DLD1 (cell line): ENCODE data around the gene SNX32.
"Not testable (repeated sequence)": the region's sequence is repeated elsewhere in the genome, so short reads cannot be mapped to it uniquely, and the experiment has no call there.

Experiments used
- in situ Hi-C: cut with HindIII; loops from 2 replicates; pipeline ENCODE4 v1.10.0; 2017; ENCODE audit warnings: low sequenced_read_pairs

The SNX32 gene

DNA sequence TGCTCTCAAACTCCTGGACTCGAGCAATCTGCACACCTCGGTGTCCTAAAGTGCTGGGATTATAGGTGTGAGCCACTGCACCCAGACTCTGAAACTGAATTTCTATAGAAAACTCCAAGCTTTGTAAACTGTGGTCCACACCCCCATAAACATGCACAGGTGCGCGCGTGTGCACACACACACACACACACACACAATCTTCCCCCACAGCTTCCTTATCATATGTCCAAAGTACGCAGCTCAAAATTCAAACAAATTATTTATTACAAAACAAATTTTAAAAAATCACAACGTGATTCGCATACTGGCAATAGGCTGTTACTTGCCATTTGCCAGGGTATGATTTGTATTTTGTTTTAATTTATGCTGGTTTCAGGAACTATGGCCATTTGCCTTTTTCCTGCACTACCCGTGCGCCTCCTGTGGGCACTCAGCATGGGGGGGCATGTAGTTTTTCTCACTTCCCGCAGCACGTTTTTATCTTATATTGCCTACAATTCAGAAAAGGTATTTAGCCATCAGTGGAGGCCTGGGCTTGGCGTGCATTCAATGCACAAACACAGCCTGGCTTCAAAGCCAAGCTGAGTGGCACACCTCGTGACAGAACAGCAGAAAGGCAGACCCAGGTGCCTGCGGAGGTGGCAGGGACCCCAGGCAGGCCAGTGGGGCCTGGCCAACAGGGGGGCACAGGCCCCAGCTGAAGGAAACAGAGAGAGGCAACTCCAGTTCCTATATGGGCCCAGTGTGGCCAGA, 10.8 kb upstream of the SNX32 start:
- in situ Hi-C loops: no loop called here

DNA sequence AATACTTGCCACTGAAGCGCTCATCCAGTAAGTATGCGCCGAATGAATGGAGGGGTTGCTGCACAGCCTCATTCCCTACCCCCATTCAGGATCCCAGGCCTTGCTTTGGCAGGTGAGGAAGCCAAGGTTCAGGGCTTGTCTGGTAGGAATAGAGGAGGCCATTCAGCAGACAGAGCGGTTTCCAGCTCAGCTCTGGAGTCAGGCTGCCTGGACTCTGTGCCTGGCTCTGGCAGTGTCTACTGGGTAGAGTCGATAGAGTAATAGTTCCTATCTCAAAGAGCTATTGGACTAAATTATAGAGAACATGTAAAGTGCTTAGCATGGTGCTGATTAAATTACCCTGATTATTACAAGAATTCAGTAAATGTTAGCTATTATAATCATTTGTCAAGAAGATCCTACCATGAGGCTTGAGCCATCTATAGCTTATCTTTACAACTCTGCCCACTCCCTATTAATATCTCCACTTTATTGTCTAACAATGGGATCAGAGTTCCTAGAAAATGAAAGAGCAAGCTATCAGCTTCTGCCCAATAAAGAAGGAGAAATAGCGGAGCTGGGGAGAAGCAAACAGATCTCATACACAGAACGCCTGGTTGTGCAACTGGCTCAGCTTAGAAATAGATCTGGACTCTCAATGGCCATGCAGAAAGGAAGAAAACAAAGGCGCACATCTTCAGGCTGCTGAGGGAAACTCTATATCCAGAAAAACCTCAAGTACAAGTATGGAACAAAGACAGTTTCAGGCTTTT, 6.6 kb upstream of the SNX32 start:
- in situ Hi-C loops: no loop called here

DNA sequence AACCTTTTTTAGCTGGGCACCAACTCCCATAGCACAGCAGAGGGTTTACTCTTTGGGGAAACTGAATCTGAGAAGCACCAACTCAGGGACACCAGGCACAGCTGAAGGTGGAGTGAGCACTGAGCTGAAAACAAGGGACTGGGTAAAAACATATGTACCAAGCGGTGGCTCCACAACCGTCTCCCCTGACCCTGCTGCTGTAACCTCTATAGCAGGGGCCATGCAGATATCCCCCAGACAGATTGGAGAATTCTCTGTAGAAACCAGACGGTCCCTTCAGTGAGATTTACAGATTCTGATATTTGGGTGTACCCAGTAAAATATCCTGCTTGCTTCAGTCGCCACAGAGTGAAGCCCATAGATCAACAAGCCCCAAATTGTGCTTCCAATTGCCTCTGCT, 4.3 kb upstream of the SNX32 start:
- in situ Hi-C loops: no loop called here

DNA sequence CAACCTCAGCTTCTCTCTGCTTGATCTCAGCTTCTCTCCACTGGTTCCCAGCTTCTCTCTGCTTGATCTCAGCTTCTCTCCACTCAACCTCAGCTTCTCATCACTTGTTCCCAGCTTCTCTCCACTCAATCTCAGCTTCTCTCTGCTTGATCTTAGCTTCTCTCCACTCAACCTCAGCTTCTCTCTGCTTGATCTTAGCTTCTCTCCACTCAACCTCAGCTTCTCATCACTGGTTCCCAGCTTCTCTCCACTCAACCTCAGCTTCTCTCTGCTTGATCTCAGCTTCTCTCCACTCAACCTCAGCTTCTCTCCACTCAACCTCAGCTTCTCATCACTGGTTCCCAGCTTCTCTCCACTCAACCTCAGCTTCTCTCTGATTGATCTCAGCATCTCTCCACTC, 1.5 kb upstream of the SNX32 start:
- in situ Hi-C loops: not testable (repeated sequence)

DNA sequence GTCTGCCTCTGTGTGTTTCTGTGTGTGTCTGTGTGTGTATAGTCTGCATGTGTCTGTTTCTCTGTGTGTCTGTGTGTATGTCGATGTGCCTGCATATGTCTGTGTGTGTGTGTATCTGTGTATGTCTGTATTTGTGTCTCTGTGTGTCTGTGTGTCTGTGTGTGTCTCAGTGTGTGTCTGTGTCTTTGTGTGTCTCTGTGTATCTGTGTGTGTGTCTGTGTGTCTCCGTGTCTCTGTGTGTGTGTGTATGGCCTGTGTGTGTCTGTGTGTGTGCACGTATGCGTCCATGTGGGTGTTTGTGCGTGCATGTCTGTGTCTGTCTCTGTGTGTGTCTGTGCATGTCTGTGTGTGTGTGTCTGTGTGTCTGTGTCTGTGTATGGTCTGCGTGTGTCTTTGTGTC, 439 bp downstream of the SNX32 start:
- in situ Hi-C loops: no loop called here

DNA sequence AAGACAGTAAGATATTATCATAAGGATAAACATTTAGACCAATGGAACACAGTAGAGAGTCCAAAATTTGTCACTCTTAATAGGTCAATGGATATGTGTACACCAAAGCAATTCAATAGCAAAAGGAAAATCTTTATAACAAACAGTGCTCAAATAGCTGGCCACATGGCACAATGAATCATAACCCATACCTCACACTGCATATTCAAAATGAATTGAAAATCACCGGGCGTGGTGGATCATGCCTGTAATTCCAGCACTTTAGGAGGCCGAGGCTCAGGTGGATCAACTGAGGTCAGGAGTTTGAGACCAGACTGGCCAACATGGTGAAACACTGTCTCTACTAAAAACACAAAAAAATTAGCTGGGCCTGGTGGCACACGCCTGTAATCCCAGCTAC, 8.4 kb downstream of the SNX32 start:
- in situ Hi-C loops: no loop called here

DNA sequence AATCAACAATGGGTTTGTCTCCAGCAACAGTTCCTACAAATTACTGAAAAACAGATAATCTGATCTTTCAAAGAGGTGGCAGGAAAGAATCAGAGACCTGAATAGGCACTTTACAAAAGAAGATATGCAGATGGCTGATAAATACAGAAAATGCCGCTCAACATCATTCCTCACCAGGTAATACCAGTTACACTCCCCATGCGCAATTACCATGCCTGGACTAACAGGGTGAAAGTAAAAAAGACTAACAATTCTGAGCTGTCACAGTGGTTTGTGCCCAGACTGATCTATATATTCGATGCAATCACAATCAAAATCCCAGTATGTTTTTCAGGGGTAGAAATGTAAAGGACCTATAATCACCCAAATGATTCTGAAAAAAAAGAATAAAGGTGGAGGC, 10.0 kb downstream of the SNX32 start:
- in situ Hi-C loops: no loop called here

DNA sequence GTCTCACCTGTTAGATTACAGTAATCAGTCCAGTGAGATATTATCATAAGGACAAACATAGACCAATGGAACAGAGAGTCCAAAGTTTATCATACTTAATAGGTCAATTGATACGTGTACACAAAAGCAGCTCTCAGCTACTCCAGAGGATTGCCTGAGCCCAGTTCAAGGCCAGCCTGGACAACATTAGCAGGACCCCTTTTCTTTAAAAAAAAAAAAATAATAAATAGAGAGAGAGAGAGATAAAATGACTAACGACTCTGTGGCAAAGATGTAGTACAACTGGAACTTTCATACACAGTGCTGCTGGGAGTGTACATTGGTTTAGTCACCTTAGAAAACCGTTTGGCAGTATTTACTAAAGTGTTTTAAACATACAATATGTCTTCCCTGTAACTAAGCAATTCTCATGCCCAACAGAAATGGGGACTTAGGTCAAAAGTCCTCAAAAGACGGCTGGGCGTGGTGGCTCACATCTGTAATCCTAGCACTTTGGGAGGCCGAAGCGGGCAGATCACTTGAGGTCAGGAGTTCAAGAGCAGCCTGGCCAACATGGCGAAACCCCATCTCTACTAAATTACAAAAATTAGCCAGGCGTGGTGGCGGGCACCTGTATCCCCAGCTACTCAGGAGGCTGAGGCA, 10.6 kb downstream of the SNX32 start:
- in situ Hi-C loops: no loop called here

DNA sequence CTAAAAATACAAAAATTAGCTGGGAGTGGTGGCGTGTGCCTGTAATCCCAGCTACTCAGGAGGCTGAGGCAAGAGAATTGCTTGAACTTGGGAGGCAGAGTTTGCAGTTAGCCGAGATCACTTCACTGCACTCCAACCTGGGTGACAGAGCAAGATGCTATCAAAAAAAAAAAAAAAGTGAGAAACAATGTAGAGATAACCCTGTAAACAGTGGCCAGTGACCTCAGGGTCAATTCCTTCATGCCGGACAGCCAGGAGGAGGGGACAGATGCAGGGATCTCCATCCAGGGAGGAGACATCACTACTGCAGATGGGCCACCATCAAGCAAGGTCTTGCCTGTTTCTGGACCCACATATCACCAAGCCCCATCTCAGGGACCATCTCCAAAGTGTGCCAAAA, 14.0 kb downstream of the SNX32 start:
- in situ Hi-C loops: no loop called here

DNA sequence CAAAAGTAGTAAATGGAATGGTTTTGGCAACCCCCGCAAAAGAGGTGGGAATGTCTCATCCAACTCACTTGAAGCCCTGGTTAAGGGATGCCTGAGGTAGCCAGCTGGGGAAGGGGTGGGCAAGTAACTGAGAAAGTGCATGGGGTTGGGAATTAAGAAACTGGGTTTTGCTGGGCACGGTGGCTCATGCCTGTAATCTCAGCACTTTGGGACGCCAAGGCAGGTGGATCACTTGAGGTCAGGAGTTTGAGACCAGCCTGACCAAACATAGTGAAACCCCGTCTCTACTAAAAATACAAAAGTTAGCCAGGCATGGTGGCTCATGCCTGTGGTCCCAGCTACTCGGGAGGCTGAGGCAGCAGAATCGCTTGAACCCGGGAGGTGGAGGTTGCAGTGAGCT, 14.9 kb downstream of the SNX32 start:
- in situ Hi-C loops: not testable (repeated sequence)

DNA sequence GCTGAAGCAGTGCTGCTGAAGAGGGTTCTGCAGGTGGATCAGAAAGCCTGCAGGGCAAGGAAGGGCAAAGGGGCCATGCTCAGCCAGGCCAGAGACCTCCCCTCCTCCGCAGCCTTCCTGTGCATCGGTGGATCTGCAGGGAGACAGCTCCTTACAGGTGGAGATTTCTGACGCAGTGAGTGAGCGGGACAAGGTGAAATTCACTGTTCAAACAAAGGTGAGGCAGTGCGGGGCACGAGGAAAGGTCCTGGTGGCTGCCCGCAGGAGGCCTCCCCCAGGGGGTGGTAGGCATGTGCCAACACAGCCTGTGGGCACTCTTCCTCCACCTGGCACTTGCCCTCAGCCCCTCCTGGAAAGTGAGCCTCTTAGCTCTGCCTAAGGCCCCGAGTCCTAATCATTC, 15.6 kb downstream of the SNX32 start:
- in situ Hi-C loops: no loop called here

DNA sequence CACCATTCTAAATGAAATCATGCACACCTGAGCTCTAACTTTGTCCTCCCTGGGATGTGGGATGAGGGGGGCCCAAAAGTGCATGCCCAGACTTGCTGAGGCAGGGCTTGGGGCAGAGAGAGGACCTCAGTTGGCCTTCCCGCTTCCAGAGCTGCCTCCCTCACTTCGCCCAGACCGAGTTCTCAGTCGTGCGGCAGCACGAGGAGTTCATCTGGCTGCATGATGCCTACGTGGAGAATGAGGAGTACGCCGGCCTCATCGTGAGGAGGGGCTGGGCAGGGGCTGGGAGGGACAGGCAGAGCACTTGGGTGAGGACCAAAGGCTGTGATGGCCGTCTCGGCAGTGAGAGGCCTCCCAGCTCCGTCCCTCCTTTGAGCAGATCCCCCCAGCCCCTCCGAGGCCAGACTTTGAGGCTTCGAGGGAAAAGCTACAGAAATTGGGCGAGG, 16.0 kb downstream of the SNX32 start:
- in situ Hi-C loops: no loop called here

DNA sequence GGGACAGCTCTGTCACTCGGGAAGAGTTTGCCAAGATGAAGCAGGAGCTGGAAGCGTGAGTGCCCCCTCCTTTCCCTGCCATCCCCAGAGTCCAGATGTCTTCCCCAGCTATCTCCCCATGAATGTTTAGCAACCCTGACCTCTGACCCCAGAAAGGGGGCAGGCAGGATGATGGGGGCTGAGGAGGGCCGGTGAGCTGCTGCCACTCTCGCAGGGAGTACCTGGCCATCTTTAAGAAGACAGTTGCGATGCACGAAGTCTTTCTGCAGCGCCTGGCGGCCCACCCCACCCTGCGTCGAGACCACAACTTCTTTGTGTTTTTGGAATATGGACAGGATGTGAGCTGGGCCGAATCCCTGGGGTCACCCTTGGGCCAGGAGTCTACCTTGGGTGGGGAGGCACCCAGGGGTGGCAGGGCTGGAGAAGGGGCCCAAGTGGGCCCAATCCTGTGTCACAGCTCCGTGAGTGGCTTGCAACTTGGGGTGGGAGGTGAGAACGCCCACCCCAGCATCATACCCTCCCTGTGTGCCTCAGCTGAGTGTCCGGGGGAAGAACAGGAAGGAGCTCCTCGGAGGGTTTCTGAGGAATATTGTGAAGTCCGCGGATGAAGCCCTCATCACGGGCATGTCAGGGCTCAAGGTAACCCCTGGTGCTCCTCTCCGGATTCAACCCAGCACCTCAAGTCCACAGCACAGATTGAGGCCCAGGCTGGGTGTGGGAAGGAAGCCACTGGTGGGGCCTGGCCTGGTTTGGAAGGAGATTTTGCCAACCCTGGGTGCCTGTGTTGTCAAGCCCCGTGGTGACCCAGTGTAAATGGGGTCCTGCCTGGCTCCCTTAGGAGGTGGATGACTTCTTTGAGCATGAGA, 16.7 kb downstream of the SNX32 start:
- in situ Hi-C loops: no loop called here

DNA sequence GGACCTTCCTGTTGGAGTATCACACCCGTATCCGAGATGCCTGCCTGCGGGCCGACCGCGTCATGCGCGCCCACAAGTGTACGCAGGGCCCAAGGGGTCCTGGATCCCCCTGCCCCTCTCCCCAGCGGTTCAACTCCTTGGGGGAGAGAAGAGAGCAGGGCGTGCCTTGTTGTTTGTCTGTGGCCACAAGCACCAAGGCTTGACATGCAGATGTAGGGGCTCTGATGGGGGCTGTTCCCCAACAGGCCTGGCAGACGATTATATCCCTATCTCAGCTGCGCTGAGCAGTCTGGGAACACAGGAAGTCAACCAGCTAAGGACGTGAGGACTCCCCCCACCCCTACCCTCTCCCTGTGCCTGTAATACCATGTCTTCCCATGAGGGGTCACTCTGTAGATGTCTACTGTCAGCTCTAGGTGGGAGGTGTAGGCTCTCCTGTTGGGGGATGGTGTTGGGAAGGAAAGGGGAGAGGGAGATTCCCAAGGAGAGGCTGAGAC, 17.4 kb downstream of the SNX32 start:
- in situ Hi-C loops: no loop called here

DNA sequence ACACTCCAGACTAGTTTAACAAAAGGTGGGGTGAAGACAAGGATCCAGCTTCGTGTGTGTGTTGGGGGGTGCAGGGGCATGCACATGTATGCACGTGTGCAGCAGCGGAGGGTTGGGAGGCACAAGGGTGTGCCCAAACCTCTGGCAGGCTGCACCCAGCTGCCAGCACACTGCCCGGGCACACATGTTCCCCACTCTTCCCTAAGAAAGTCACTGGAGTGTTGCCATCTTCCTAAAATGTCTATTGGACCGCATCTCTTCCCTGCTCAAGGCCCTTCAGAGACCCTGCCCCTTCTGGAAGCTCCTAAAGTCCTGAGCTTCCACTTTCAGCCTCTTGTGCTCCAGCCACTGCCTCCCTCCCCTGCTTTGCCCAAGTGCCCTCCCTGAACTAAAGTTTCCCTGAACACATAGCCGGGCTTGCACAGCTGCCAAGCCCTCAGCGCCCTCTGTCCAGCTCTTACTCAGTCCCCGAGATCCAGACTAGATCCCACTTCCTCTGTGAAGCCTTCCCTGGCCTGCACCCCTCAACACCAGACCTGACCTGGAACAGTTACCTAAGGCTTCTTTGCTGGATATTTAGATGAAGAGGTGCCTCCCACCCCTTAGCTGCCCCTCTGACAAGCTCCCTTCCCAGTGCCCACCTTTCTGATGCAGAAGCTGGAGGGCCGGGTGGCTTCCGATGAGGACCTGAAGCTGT, 18.2 kb downstream of the SNX32 start:
- in situ Hi-C loops: no loop called here

DNA sequence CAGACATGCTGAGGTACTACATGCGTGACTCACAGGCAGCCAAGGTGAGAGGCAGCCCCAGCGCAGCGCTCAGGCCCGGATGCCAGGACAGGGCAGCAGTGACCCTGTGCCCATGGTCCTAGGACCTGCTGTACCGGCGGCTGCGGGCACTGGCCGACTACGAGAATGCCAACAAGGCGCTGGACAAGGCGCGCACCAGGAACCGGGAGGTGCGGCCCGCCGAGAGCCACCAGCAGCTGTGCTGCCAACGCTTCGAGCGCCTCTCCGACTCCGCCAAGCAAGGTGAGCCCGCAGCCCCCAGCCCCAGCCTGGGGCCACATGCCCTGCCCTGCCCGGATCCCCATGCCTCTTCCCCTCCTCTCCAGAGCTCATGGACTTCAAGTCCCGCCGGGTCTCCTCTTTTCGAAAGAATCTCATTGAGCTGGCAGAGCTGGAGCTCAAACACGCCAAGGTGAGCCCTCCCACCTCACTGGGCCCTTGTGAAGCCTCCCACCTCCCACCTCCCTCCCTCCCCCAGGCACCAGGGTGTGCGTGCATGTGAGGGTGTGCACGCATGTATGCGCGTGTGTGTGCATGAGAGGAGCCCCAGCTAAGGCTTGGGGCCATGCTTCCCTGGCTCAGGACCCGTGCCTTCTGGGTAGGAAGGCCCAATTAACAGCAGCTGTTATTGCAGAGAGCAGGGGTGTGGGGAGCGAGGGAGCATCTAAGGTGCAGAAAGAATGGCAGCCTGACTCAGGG, 18.9 kb downstream of the SNX32 start:
- in situ Hi-C loops: no loop called here

DNA sequence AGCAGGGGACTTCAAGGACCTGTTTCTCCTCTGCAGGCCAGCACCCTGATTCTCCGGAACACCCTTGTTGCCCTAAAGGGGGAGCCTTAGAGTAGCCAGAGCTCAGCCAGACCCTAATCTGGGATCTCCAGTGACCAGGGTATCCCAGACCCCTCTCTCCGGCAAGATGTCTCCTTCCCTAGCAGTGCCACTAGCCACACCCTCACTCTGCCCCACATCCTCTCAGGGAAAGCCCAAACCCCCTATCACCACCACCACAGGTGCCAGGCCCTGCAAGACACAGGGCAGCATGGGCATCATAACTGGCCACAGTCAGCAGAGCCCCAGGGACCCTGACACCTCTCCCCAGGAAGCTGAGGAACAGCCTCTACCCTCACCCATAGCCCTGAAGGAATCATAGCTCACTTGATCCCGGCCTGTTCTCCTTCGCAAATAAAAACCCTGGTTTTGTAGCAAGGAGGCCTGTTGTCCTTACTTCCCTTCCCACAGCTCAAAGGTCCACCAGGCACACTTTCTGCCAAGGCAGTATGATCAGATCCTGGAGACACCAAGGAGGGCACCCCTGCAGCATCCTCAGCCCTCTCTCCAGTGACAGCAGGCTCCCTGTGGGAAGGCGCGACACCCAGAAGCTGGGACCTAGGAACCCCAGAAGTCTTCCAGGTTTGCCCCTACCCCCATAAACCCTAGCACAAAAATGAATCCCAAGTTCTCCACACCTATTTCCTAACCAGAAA, 19.6 kb downstream of the SNX32 start:
- in situ Hi-C loops: no loop called here

DNA sequence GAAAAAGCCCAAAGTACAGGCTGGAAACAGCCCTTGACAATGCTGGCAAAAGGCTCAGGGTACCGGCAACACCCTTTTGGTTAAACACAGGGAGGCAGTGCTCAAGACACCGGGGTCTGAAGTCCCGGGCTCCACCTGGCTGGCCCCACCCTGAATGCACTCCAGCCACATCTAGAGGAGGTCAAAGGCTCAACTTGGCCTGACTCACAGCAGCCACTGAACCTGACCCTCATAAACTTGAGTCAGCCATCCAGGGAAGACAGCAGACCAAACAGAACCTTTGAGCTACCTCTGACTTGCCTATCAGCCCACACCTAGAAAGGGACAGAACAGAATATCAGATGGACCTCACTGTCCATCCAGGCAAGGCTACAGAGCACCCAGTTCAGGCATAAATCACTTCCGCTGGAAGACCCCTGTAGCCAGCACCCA, 20.4 kb downstream of the SNX32 start:
- in situ Hi-C loops: no loop called here
